VCaP (cell line): ENCODE data around the gene TRIOBP.

Experiments used
- H3K27ac ChIP-seq: fragments of 450-650 bp; 2 replicates; pipeline ENCODE4 v1.5.1; 2017
- CTCF ChIP-seq: fragments of 450-650 bp; conservative IDR thresholded peaks from 2 replicates; pipeline ENCODE4 v1.5.1; 2017; ENCODE audit warnings: mild to moderate bottlenecking, moderate library complexity

Gene TRIOBP

GRCh38 chr22:37763012-37763411 lies 66.2 kb downstream of the TRIOBP start:
- H3K27ac ChIP-seq, result no peak overlapping the region
- no peak for TF ChIP-seq CTCF

GRCh38 chr22:37763652-37764051 lies 66.8 kb downstream of the TRIOBP start:
- no peak for TF ChIP-seq CTCF
- no peak overlapping the region for H3K27ac ChIP-seq

- H3K27ac ChIP-seq, result no peak overlapping the region
- no peak for TF ChIP-seq CTCF
Observed at GRCh38 chr22:37764622-37765021, 67.8 kb downstream of the TRIOBP start.

- no peak for TF ChIP-seq CTCF
- H3K27ac ChIP-seq, result no peak overlapping the region
Observed at GRCh38 chr22:37765498-37765897, 68.7 kb downstream of the TRIOBP start.

- TF ChIP-seq CTCF, result no peak
- no peak overlapping the region for H3K27ac ChIP-seq
Observed at GRCh38 chr22:37765953-37766576, 69.2 kb downstream of the TRIOBP start.

GRCh38 chr22:37768273-37768672 lies 71.4 kb downstream of the TRIOBP start:
- TF ChIP-seq CTCF, result no peak; the same call in 1 of the 2 replicates
- no peak overlapping the region for H3K27ac ChIP-seq

- H3K27ac ChIP-seq, result no peak overlapping the region
- TF ChIP-seq CTCF, result no peak
Observed at GRCh38 chr22:37769056-37769455, 72.2 kb downstream of the TRIOBP start.

GRCh38 chr22:37771081-37771480 lies 74.2 kb downstream of the TRIOBP start:
- TF ChIP-seq CTCF, result no peak
- no peak overlapping the region for H3K27ac ChIP-seq
